Left lung (tissue), 10 donors: ENCODE data around the gene CASKIN2. TPM values are rescaled to one million over a fixed set of nuclear protein-coding genes. Genes with fewer than 3 reads are reported as not detected.
A peak's percentile ranks its signal among the peaks of the same experiment; 100 is the strongest.

ENCODE experiments used
- ATAC-seq: fragments of 200-7000 bp; cut with Tn5 transposase; one replicate; pipeline ENCODE4 v1.9.1; 2020; ENCODE audit warnings: moderate library complexity
- DNase-seq, 4 donors: peaks; one replicate each; pipeline ENCODE4 v3.0.0-alpha.2; 2013 to 2020
- H3K27ac ChIP-seq, 2 donors: fragments of 200-600 bp; sonication (generic) in 1 of 2; one replicate each; pipeline versions ENCODE4 v1.5.0 to v1.8.0; 2020 to 2021
- H3K27me3 ChIP-seq, 2 donors: fragments of 200-600 bp; sonication (generic) in 1 of 2; one replicate each; pipeline versions ENCODE4 v1.5.0 to v1.8.0; 2020 to 2021
- H3K36me3 ChIP-seq, 2 donors: fragments of 200-600 bp; sonication (generic) in 1 of 2; one replicate each; pipeline versions ENCODE4 v1.5.0 to v1.8.0; 2020 to 2021
- H3K4me1 ChIP-seq, 2 donors: fragments of 200-600 bp; one replicate each; pipeline ENCODE4 v1.8.0; 2021
- H3K4me3 ChIP-seq, 2 donors: fragments of 200-600 bp; sonication (generic) in 1 of 2; one replicate each; pipeline versions ENCODE4 v1.5.0 to v1.8.0; 2020 to 2021; ENCODE audit warnings: mild to moderate bottlenecking in 1 of 2
- H3K9me3 ChIP-seq, 2 donors: fragments of 200-600 bp; sonication (generic) in 1 of 2; one replicate each; pipeline versions ENCODE4 v1.5.0 to v1.8.0; 2020 to 2021
- CTCF ChIP-seq, 2 donors: fragments of 200-600 bp; sonication (generic) in 1 of 2; IDR thresholded peaks; one replicate each; pipeline versions ENCODE4 v1.5.0 to v1.8.0; 2021; ENCODE audit warnings: antibody characterized with exemption in 2 of 2
- intact Hi-C, 2 donors: fragments of 100-400 bp; cut with DNase I; formaldehyde crosslinking; loops; one replicate each; pipeline versions ENCODE4 v1.11.2 to v1.14.2; 2022
- polyA plus RNA-seq, 6 donors: library from polyadenylated mRNA; unstranded; fragments of 120-200 nt; gene quantifications; one replicate each; pipeline ENCODE4 v1.2.1, GENCODE V29; 2013; ENCODE audit not compliant: insufficient read length in 6 of 6
- total RNA-seq, 2 donors: library from RNA; stranded (reverse); fragmentation: NEBNext Ultra II Directional; extraction: Animal tissue kit (Norgen Biotek cat#: 25700); gene quantifications; one replicate each; pipeline ENCODE4 v1.2.1, GENCODE V29; 2021
- donor health status: DM: no; HTN: yes; CAD: no.
- donor health status: DM: no; HTN: no; CAD: no.

CASKIN2 gene
- total and polyA plus RNA-seq, 8 donors: 17.9 to 74.4 (median 28.6) TPM

DNA sequence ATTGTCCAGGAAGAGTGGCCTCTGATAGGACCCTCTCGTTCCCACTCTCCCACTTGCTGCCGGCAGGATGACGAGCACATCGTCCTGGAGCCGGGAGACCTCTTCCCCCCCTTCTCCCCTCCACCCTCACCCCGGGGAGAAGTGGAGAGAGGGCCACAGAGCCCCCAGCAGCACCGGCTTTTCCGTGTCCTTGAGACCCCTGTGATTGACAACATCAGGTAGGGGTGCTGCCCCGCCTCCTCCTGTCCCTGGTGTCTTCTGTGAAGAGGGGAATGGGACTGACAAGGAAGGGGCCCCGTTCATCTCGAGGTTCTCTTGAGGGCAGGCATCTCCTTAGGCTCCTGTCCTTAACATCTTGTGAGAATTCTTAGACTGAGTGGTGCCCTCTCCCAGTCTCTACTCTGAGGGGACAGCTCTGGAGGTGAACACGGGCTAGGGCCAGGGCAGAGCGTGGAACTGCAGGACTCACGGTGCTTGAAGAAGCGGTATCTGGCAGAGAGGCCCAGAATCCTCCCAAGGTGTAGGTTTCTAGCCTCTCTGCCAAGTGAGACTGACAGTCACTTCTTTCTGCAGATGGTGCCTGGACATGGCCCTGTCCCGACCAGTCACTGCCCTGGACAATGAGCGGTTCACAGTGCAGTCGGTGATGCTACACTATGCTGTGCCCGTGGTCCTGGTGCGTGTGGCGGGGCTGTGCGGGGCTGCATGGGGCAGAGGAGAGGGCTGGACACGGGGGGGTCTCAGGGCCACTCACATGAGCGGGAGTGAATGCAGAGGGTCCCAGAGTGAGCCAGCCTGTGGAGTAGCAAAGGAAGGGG, 26.4 kb downstream of the CASKIN2 start:
- ATAC-seq (no peak), DNase-seq (peak in 1 of 4 donors; percentile 53)
- H3K27ac ChIP-seq: peak overlapping the region in 1 of 2 donors; percentile 72
- H3K9me3 ChIP-seq: no peaks in the 10 kb centered on the region
- no peak for TF ChIP-seq CTCF (IDR thresholded peaks at IDR 0.05)
- peaks cover 0 to 55% of the 10 kb centered on the region in 2 donors for H3K36me3 ChIP-seq
- H3K4me3 ChIP-seq: no peak overlapping the region
- H3K4me1 ChIP-seq: peaks cover 5 to 47% of the 10 kb centered on the region in 2 donors
- intact Hi-C loops: no loop called here
- H3K27me3 ChIP-seq: no peaks in the 10 kb centered on the region

GRCh38 chr17:75487351-75488070, 27.8 kb downstream of the CASKIN2 start:
- peaks cover 0 to 41% of the 10 kb centered on the region in 2 donors for H3K36me3 ChIP-seq
- peaks cover 5 to 49% of the 10 kb centered on the region in 2 donors for H3K4me1 ChIP-seq
- intact Hi-C loops: no loop called here
- H3K27ac ChIP-seq: peak overlapping the region; percentile 33 to 72
- H3K4me3 ChIP-seq: no peak overlapping the region
- H3K27me3 ChIP-seq: no peaks in the 10 kb centered on the region
- ATAC-seq: peak; percentile 21
- DNase-seq: peak in 1 of 4 donors; percentile 78
- TF ChIP-seq CTCF (IDR thresholded peaks at IDR 0.05): no peak
- H3K9me3 ChIP-seq: no peaks in the 10 kb centered on the region

DNA sequence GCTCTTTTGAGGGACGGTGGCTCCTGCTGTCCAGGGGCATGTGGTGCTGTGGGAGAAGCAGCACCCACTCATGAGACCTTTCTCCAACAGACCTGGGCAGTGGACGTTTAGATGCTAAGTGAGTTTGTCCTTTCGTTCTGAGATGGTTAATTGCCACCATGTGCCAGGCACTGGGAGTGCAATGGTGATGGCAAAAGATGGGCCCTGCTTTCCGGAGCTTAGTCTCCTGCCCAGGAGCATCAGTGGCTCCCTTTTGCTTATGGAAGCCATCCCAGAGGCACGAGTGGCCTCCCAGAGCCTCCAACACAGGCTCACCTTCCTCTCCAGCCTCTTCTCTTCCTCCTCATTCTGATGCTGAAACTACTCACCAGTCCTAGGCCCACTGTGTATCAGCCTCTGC, 28.4 kb downstream of the CASKIN2 start:
- ATAC-seq (no peak), DNase-seq (no peak)
- H3K4me3 ChIP-seq: no peak overlapping the region
- no peak for TF ChIP-seq CTCF (IDR thresholded peaks at IDR 0.05)
- no peaks in the 10 kb centered on the region for H3K27me3 ChIP-seq
- peak overlapping the region; percentile 33 to 72 for H3K27ac ChIP-seq
- peaks cover 5 to 55% of the 10 kb centered on the region in 2 donors for H3K4me1 ChIP-seq
- peaks cover 0 to 36% of the 10 kb centered on the region in 2 donors for H3K36me3 ChIP-seq
- intact Hi-C loops: no loop called here
- no peaks in the 10 kb centered on the region for H3K9me3 ChIP-seq

DNA sequence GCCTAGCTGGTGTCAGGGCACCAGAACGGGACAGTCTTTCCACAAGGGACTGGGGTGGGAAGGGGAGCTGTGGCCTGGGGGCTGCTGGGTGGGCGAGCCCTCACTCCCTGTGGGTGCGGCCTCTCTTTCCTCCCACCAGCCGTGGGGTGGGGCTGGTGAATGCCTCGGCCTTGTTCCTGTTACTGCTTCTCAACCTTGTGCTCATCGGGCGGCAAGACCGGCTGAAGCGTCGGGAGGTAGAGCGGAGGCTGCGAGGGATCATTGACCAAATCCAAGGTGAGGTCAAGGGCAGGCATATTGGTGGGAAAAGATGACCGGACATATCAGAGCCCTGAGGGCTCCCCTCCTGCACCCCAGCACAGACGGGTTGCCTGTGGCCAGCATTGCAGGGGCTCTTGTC, 29.2 kb downstream of the CASKIN2 start:
- H3K36me3 ChIP-seq: peaks cover 0 to 28% of the 10 kb centered on the region in 2 donors
- TF ChIP-seq CTCF (IDR thresholded peaks at IDR 0.05): no peak
- peaks cover 10 to 58% of the 10 kb centered on the region in 2 donors for H3K4me1 ChIP-seq
- intact Hi-C loops: no loop called here
- H3K27ac ChIP-seq: peak overlapping the region in 1 of 2 donors; percentile 4
- no peak overlapping the region for H3K4me3 ChIP-seq
- DNase-seq (peak in 1 of 4 donors; percentile 53), ATAC-seq (no peak)
- H3K27me3 ChIP-seq: no peaks in the 10 kb centered on the region
- H3K9me3 ChIP-seq: no peaks in the 10 kb centered on the region

DNA sequence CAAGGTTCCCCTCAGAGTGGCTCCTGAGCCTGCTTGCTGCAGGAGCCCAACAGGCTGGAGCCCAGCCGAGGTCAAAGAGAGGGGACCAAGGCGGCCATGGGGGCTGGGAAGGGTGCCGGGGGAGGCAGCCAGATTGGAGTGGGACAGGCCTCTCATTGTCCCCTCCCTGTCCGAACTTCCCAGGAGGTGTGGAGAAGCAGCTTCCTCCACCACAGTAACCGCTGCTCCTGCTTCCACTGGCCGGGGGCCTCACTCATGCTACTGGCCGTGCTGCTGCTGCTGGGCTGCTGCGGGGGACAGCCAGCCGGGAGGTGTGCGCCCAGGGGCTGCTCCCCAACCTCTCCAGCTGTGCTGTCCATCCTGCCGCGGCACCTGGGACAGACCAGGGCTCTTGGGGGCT, 29.6 kb downstream of the CASKIN2 start:
- Histone ChIP-seq H3K9me3 (no peaks in the 10 kb centered on the region), H3K4me3 (no peak overlapping the region), H3K27me3 (no peaks in the 10 kb centered on the region), H3K27ac (peak overlapping the region in 1 of 2 donors; percentile 4), H3K36me3 (peaks cover 0 to 23% of the 10 kb centered on the region in 2 donors), H3K4me1 (peaks cover 10 to 58% of the 10 kb centered on the region in 2 donors)
- TF ChIP-seq CTCF (IDR thresholded peaks at IDR 0.05): no peak
- DNase-seq (peak in 1 of 4 donors; percentile 71), ATAC-seq (no peak)
- intact Hi-C loops: no loop called here
